ENCODE data around the gene IFITM10.

Gene IFITM10

GRCh38 chr11:1736447-1736992, 13.9 kb downstream of the IFITM10 start:
- no peak for FAIRE-seq

GRCh38 chr11:1735271-1735670, 15.1 kb downstream of the IFITM10 start:
- FAIRE-seq: no peak

- no peak for FAIRE-seq
These were observed 15.7 kb downstream of the IFITM10 start for GRCh38 chr11:1734641-1735081.

- FAIRE-seq: no peak
These were observed 16.4 kb downstream of the IFITM10 start for GRCh38 chr11:1733716-1734640.

GRCh38 chr11:1733009-1733715, 17.2 kb downstream of the IFITM10 start:
- no peak for FAIRE-seq

GRCh38 chr11:1732418-1733008, 17.9 kb downstream of the IFITM10 start:
- FAIRE-seq: no peak

GRCh38 chr11:1731451-1732059, 18.8 kb downstream of the IFITM10 start:
- FAIRE-seq: no peak

GRCh38 chr11:1730059-1730629, 20.3 kb downstream of the IFITM10 start:
- FAIRE-seq: no peak

- FAIRE-seq: no peak
These were observed 20.7 kb downstream of the IFITM10 start for GRCh38 chr11:1729692-1730011.

GRCh38 chr11:1728931-1729691, 21.3 kb downstream of the IFITM10 start:
- no peak for FAIRE-seq

- FAIRE-seq: no peak
These were observed 22.1 kb downstream of the IFITM10 start for GRCh38 chr11:1728301-1728700.

- FAIRE-seq: no peak
These were observed 22.5 kb downstream of the IFITM10 start for GRCh38 chr11:1727861-1728260.

GRCh38 chr11:1727096-1727690, 23.2 kb downstream of the IFITM10 start:
- no peak for FAIRE-seq

GRCh38 chr11:1719781-1720180, 30.6 kb downstream of the IFITM10 start:
- FAIRE-seq: no peak

GRCh38 chr11:1718326-1718725, 32.1 kb downstream of the IFITM10 start:
- FAIRE-seq: no peak

GRCh38 chr11:1717745-1718144, 32.6 kb downstream of the IFITM10 start:
- FAIRE-seq: no peak

- no peak for FAIRE-seq
These were observed 35.2 kb downstream of the IFITM10 start for GRCh38 chr11:1714908-1715885.

GRCh38 chr11:1708716-1709115, 41.7 kb downstream of the IFITM10 start:
- no peak for FAIRE-seq

- no peak for FAIRE-seq
These were observed 42.6 kb downstream of the IFITM10 start for GRCh38 chr11:1707751-1708150.

Measured in TTC549 (cell line).